ENCODE measurements around the gene LCN2. TPM values are rescaled to one million over a fixed set of nuclear protein-coding genes. Genes with fewer than 3 reads are reported as not detected.

Gene LCN2
- total and polyA plus RNA-seq, 9 of the 15 experiments (the other 6 are each of a cell fraction or from before 2014, with no cell fraction given), result 0.10 to 1.2 (median 0.44) TPM; not detected in 1

GRCh38 chr9:128107468-128108268, 41.6 kb upstream of the LCN2 start (continued):
- TF ChIP-seq KLF1 (tag; IDR thresholded peaks at IDR 0.05) (no peak), TCF7 (IDR thresholded peaks at IDR 0.05; ENCODE audit: borderline replicate concordance) (no peak), DEAF1 (CRISPR knock-in tag; IDR thresholded peaks at IDR 0.05) (no peak), ARHGAP35 (IDR thresholded peaks at IDR 0.05; ENCODE audit: partially characterized antibody) (no peak), GABPA (tag; conservative IDR thresholded peaks at IDR 0.05; ENCODE audit: low read depth) (no peak), HDAC6 (IDR thresholded peaks at IDR 0.05; ENCODE audit: low read depth, low read length) (no peak), MGA (IDR thresholded peaks at IDR 0.05) (no peak)
